ENCODE results near the gene C11orf68.

Gene C11orf68

DNA sequence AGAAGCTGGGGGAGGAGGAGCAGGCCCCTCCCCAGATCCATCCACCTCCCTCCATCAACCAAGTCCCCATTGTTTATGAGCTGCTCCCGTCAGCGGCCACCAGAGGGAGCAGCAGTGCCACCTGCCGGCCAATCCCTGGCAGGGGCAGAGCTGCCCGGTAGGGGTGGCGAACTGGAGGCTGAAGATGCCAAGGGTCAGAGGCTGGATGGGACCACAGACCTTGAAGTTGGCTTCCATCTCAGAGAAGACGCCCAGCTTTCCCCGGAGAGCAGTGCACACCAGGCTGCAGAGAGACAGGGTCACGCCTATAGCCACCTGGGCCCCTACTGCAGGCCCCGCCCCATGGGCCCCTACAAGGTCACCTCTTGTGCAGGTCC is 34.2 kb downstream of the C11orf68 start:
- H3K27ac ChIP-seq (replicated peaks) = no peak overlapping the region
- TF ChIP-seq, protein P1, sequence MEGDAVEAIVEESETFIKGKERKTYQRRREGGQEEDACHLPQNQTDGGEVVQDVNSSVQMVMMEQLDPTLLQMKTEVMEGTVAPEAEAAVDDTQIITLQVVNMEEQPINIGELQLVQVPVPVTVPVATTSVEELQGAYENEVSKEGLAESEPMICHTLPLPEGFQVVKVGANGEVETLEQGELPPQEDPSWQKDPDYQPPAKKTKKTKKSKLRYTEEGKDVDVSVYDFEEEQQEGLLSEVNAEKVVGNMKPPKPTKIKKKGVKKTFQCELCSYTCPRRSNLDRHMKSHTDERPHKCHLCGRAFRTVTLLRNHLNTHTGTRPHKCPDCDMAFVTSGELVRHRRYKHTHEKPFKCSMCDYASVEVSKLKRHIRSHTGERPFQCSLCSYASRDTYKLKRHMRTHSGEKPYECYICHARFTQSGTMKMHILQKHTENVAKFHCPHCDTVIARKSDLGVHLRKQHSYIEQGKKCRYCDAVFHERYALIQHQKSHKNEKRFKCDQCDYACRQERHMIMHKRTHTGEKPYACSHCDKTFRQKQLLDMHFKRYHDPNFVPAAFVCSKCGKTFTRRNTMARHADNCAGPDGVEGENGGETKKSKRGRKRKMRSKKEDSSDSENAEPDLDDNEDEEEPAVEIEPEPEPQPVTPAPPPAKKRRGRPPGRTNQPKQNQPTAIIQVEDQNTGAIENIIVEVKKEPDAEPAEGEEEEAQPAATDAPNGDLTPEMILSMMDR (IDR thresholded peaks at IDR 0.05; ENCODE audit: insufficient read depth, low read length) = peak; percentile 99
- TF ChIP-seq SPI1 (IDR thresholded peaks at IDR 0.05; ENCODE audit: borderline replicate concordance, low read depth) (no peak), GABPA (IDR thresholded peaks at IDR 0.05; ENCODE audit: low read depth) (no peak), POLR2AphosphoS5 (IDR thresholded peaks at IDR 0.05; ENCODE audit: low read depth) (no peak)
- TF ChIP-seq, protein P2, sequence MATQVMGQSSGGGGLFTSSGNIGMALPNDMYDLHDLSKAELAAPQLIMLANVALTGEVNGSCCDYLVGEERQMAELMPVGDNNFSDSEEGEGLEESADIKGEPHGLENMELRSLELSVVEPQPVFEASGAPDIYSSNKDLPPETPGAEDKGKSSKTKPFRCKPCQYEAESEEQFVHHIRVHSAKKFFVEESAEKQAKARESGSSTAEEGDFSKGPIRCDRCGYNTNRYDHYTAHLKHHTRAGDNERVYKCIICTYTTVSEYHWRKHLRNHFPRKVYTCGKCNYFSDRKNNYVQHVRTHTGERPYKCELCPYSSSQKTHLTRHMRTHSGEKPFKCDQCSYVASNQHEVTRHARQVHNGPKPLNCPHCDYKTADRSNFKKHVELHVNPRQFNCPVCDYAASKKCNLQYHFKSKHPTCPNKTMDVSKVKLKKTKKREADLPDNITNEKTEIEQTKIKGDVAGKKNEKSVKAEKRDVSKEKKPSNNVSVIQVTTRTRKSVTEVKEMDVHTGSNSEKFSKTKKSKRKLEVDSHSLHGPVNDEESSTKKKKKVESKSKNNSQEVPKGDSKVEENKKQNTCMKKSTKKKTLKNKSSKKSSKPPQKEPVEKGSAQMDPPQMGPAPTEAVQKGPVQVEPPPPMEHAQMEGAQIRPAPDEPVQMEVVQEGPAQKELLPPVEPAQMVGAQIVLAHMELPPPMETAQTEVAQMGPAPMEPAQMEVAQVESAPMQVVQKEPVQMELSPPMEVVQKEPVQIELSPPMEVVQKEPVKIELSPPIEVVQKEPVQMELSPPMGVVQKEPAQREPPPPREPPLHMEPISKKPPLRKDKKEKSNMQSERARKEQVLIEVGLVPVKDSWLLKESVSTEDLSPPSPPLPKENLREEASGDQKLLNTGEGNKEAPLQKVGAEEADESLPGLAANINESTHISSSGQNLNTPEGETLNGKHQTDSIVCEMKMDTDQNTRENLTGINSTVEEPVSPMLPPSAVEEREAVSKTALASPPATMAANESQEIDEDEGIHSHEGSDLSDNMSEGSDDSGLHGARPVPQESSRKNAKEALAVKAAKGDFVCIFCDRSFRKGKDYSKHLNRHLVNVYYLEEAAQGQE (IDR thresholded peaks at IDR 0.05; ENCODE audit: insufficient replicate concordance, low read depth) = no peak
- no peak overlapping the region for H3K4me3 ChIP-seq (replicated peaks; ENCODE audit: insufficient read depth, low read length)
- H3K27me3 ChIP-seq (ENCODE audit: insufficient read depth, poor library complexity, severe bottlenecking) = no peaks in the 10 kb centered on the region
- DNase-seq (ENCODE audit: low read depth in 1 of 2, low spot score in 1 of 2) = peak in 1 of 2 experiments; percentile 77

DNA sequence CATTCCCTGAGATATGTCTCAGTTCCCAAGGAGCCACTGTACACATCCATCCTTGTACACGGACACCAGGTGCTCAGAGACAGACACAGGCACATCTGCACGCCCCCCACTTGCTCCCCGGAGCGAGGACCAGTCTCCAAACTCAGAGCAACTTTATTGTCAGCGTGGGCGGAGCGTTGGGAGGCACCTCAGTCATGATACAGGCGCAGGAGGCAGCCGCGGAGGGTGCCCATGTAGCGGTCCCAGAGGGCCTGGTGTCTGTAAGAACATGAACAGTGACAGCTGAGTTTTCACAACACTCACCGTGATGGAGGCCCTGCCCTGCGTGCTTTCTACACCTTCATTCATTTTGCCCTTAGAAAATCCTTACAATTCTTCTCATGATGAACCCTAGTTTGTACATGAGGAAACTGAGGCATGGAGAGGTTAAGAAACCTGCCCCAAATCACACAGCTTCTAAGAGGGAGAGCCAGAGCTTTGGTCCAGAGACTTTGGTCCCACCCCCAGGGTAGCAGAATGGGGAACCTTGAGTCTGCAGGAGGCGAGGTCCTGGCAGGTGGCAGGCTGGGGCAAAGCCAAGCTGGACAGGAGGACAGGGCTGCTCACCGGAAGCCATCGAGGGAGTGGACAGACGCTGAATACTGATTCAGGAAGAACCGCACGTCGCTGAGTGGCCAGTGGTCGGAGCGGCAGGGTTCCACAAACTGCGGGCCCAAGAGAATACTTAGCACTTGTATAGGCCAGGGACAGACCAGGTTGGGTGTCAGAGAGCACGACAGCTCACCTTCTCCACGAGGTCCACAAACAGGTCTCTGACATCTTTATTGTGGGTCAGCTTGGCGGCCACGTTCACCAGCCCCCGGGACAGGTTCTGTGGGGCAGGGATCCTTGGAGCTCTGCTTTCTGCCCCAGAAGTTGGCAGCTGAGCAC is 34.8 kb downstream of the C11orf68 start:
- no peak overlapping the region for H3K27ac ChIP-seq (replicated peaks)
- TF ChIP-seq POLR2AphosphoS5 (IDR thresholded peaks at IDR 0.05; ENCODE audit: low read depth) (no peak), GABPA (IDR thresholded peaks at IDR 0.05; ENCODE audit: low read depth) (no peak), SPI1 (IDR thresholded peaks at IDR 0.05; ENCODE audit: borderline replicate concordance, low read depth) (no peak)
- TF ChIP-seq, protein P2 (IDR thresholded peaks at IDR 0.05; ENCODE audit: insufficient replicate concordance, low read depth) = no peak
- TF ChIP-seq, protein P1 (IDR thresholded peaks at IDR 0.05; ENCODE audit: insufficient read depth, low read length) = no peak
- no peak for DNase-seq (ENCODE audit: low read depth in 1 of 2, low spot score in 1 of 2)
- no peaks in the 10 kb centered on the region for H3K27me3 ChIP-seq (ENCODE audit: insufficient read depth, poor library complexity, severe bottlenecking)
- H3K4me3 ChIP-seq (replicated peaks; ENCODE audit: insufficient read depth, low read length) = no peak overlapping the region

DNA sequence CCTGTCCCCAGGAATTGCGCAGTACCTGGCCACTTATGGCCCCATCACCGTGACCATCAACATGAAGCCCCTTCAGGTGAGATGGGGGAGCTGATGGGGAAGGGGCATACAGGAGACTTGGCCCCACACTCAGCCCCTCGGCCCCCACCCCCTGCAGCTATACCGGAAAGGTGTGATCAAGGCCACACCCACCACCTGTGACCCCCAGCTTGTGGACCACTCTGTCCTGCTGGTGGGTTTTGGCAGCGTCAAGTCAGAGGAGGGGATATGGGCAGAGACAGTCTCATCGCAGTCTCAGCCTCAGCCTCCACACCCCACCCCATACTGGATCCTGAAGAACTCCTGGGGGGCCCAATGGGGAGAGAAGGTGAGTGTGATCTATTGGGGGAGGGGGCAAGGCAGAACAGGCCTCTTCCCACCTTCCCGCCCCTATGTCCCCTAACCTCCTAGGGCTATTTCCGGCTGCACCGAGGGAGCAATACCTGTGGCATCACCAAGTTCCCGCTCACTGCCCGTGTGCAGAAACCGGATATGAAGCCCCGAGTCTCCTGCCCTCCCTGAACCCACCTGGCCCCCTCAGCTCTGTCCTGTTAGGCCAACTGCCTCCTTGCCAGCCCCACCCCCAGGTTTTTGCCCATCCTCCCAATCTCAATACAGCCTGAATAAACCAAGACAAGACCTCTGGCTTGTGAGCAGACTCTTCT is 35.7 kb downstream of the C11orf68 start:
- Histone ChIP-seq H3K27ac (replicated peaks) (no peak overlapping the region), H3K4me3 (replicated peaks; ENCODE audit: insufficient read depth, low read length) (no peak overlapping the region), H3K27me3 (ENCODE audit: insufficient read depth, poor library complexity, severe bottlenecking) (no peaks in the 10 kb centered on the region)
- no peak for DNase-seq (ENCODE audit: low read depth in 1 of 2, low spot score in 1 of 2)
- TF ChIP-seq SPI1 (IDR thresholded peaks at IDR 0.05; ENCODE audit: borderline replicate concordance, low read depth) (no peak), POLR2AphosphoS5 (IDR thresholded peaks at IDR 0.05; ENCODE audit: low read depth) (no peak), GABPA (IDR thresholded peaks at IDR 0.05; ENCODE audit: low read depth) (no peak)
- TF ChIP-seq, protein P2 (IDR thresholded peaks at IDR 0.05; ENCODE audit: insufficient replicate concordance, low read depth) = no peak
- TF ChIP-seq, protein P1 (IDR thresholded peaks at IDR 0.05; ENCODE audit: insufficient read depth, low read length) = no peak

Measured in HL-60 (cell line).